H9 (cell line): ENCODE data around the gene EVI5L. TPM values are rescaled to one million over a fixed set of nuclear protein-coding genes. Genes with fewer than 3 reads are reported as not detected.
"Not testable (repeated sequence)": the region's sequence is repeated elsewhere in the genome, so short reads cannot be mapped to it uniquely, and the experiment has no call there.

Source experiments
- DNase-seq: peaks from one replicate; pipeline ENCODE4 v3.0.0-alpha.2; 2017
- H2AFZ ChIP-seq: one replicate; pipeline ENCODE4 v1.6.1; 2013; ENCODE audit warnings: mild to moderate bottlenecking, low read length, control low read depth, moderate library complexity
- H2AK5ac ChIP-seq: 2 replicates; pipeline ENCODE4 v1.6.1; 2013; ENCODE audit warnings: low read length, control low read depth, mixed read lengths; ENCODE audit not compliant: insufficient read length
- H2BK120ac ChIP-seq: one replicate; pipeline ENCODE4 v1.6.1; 2013; ENCODE audit warnings: low read depth, mild to moderate bottlenecking, low read length, control low read depth, inconsistent platforms; ENCODE audit not compliant: poor library complexity, severe bottlenecking
- H2BK12ac ChIP-seq: 2 replicates; pipeline ENCODE4 v1.6.1; 2013; ENCODE audit warnings: low read length, control low read depth, mixed read lengths, low read depth; ENCODE audit not compliant: insufficient read length
- H2BK15ac ChIP-seq: 2 replicates; pipeline ENCODE4 v1.6.1; 2013; ENCODE audit warnings: low read depth, low read length, control low read depth
- H2BK20ac ChIP-seq: one replicate; pipeline ENCODE4 v1.6.1; 2013; ENCODE audit warnings: low read depth, mild to moderate bottlenecking, low read length, control low read depth, inconsistent platforms; ENCODE audit not compliant: poor library complexity, severe bottlenecking
- H2BK5ac ChIP-seq: 2 replicates; pipeline ENCODE4 v1.6.1; 2013; ENCODE audit warnings: low read length, control low read depth, mixed read lengths; ENCODE audit not compliant: insufficient read length
- H3K14ac ChIP-seq: 2 replicates; pipeline ENCODE4 v1.6.1; 2013; ENCODE audit warnings: low read length, control low read depth; ENCODE audit not compliant: insufficient read depth
- H3K18ac ChIP-seq: 2 replicates; pipeline ENCODE4 v1.6.1; 2013; ENCODE audit warnings: low read depth, mild to moderate bottlenecking, mixed read lengths, low read length, control low read depth; ENCODE audit not compliant: insufficient read length
- H3K23ac ChIP-seq: 2 replicates; pipeline ENCODE4 v1.6.1; 2013; ENCODE audit warnings: low read length, control low read depth, mixed read lengths, low read depth; ENCODE audit not compliant: insufficient read length
- H3K23me2 ChIP-seq: 2 replicates; pipeline ENCODE4 v1.6.1; 2013; ENCODE audit warnings: low read depth, mild to moderate bottlenecking, mixed read lengths, low read length, control low read depth; ENCODE audit not compliant: insufficient read length, poor library complexity, severe bottlenecking
- H3K27ac ChIP-seq: 2 replicates; pipeline ENCODE4 v1.5.1; 2013; ENCODE audit warnings: low read length, control low read depth, mixed read lengths, low read depth; ENCODE audit not compliant: insufficient read length
- H3K27me3 ChIP-seq: 2 replicates; pipeline ENCODE4 v1.6.1; 2013; ENCODE audit warnings: low read length, control low read depth, inconsistent platforms; ENCODE audit not compliant: insufficient read depth
- H3K4ac ChIP-seq: 2 replicates; pipeline ENCODE4 v1.6.1; 2013; ENCODE audit warnings: low read depth, mild to moderate bottlenecking, control low read depth, inconsistent platforms, low read length, moderate library complexity
- H3K4me1 ChIP-seq: 2 replicates; pipeline ENCODE4 v1.6.1; 2013; ENCODE audit warnings: low read length, control low read depth, inconsistent platforms; ENCODE audit not compliant: insufficient read depth
- H3K4me2 ChIP-seq: 2 replicates; pipeline ENCODE4 v1.6.1; 2013; ENCODE audit warnings: low read length, control low read depth, mixed read lengths; ENCODE audit not compliant: insufficient read length, insufficient read depth
- H3K56ac ChIP-seq: 2 replicates; pipeline ENCODE4 v1.6.1; 2013; ENCODE audit warnings: low read depth, mild to moderate bottlenecking, mixed read lengths, low read length, control low read depth; ENCODE audit not compliant: insufficient read length
- H3K79me1 ChIP-seq: 2 replicates; pipeline ENCODE4 v1.6.1; 2013; ENCODE audit warnings: low read depth, mild to moderate bottlenecking, moderate library complexity, low read length, control low read depth, inconsistent platforms; ENCODE audit not compliant: insufficient read depth, poor library complexity, severe bottlenecking
- H3K79me2 ChIP-seq: 2 replicates; pipeline ENCODE4 v1.6.1; 2013; ENCODE audit warnings: low read length, control low read depth, inconsistent platforms; ENCODE audit not compliant: insufficient read depth
- H3K9ac ChIP-seq: 2 replicates; pipeline ENCODE4 v1.6.1; 2013; ENCODE audit warnings: low read length, control low read depth, mixed read lengths; ENCODE audit not compliant: insufficient read length; ENCODE audit errors: extremely low read depth
- H3K9me3 ChIP-seq: one replicate; pipeline ENCODE4 v1.6.1; 2013; ENCODE audit warnings: low read depth, low read length, inconsistent platforms; ENCODE audit not compliant: control insufficient read depth
- H3T11ph ChIP-seq: one replicate; pipeline ENCODE4 v1.6.1; 2013; ENCODE audit warnings: mild to moderate bottlenecking, low read length, control low read depth, inconsistent platforms
- H4K20me1 ChIP-seq: one replicate; pipeline ENCODE4 v1.6.1; 2013; ENCODE audit not compliant: control insufficient read depth, insufficient read length, insufficient read depth
- H4K5ac ChIP-seq: 2 replicates; pipeline ENCODE4 v1.6.1; 2013; ENCODE audit warnings: low read depth, mild to moderate bottlenecking, mixed read lengths, low read length, control low read depth; ENCODE audit not compliant: insufficient read length
- H4K8ac ChIP-seq: replicated peaks from 2 replicates; pipeline ENCODE4 v1.6.1; 2013; ENCODE audit warnings: low read length, control low read depth, mixed read lengths, low read depth; ENCODE audit not compliant: insufficient read length
- H4K91ac ChIP-seq: 2 replicates; pipeline ENCODE4 v1.6.1; 2013; ENCODE audit warnings: low read depth, mild to moderate bottlenecking, moderate library complexity, mixed read lengths, low read length, control low read depth; ENCODE audit not compliant: insufficient read length
- H3K27ac Mint-ChIP-seq, 3 experiments: 2 replicates in 2 of 3; 3 replicates in 1 of 3; pipeline ENCODE4 v1.8.0; 2020 to 2021; ENCODE audit warnings: mixed read lengths in 3 of 3, mild to moderate bottlenecking in 1 of 3, moderate library complexity in 1 of 3
- H3K27me3 Mint-ChIP-seq: 2 replicates; pipeline ENCODE4 v1.8.0; 2021; ENCODE audit warnings: low read depth, mild to moderate bottlenecking, moderate library complexity, mixed read lengths
- H3K36me3 Mint-ChIP-seq, 3 experiments: 2 replicates in 2 of 3; 3 replicates in 1 of 3; pipeline ENCODE4 v1.8.0; 2020 to 2021; ENCODE audit warnings: low read depth in 3 of 3, mixed read lengths in 3 of 3; ENCODE audit not compliant: insufficient read depth in 1 of 3
- H3K4me1 Mint-ChIP-seq, 2 experiments: 2 replicates each; pipeline ENCODE4 v1.8.0; 2020; ENCODE audit warnings: mixed read lengths in 2 of 2
- H3K4me3 Mint-ChIP-seq, 2 experiments: 2 replicates in 1 of 2; 3 replicates in 1 of 2; pipeline ENCODE4 v1.8.0; 2020 to 2021; ENCODE audit warnings: mild to moderate bottlenecking in 2 of 2, mixed read lengths in 2 of 2, moderate library complexity in 1 of 2
- H3K9me3 Mint-ChIP-seq, 2 experiments: 2 replicates in 1 of 2; 3 replicates in 1 of 2; pipeline ENCODE4 v1.8.0; 2020; ENCODE audit warnings: mild to moderate bottlenecking in 2 of 2, mixed read lengths in 2 of 2, moderate library complexity in 1 of 2
- CTCF ChIP-seq: fragments of 200-600 bp; sonication (generic); conservative IDR thresholded peaks from 3 replicates; pipeline ENCODE4 v1.8.0; 2021; ENCODE audit warnings: antibody characterized with exemption, mild to moderate bottlenecking
- WGBS: extraction: QIAGEN DNeasy Blood & Tissue Kit; methylation state at CpG from one replicate; pipeline ENCODE4 v1.1.7; 2013; ENCODE audit warnings: missing lambda C conversion rate, low lambda C conversion rate, mixed read lengths; ENCODE audit not compliant: insufficient read length; ENCODE audit errors: extremely low coverage; 5-methylcytosine and 5-hydroxymethylcytosine counted together
- total RNA-seq: library from RNA; stranded (reverse); gene quantifications from 2 replicates; pipeline ENCODE4 v1.2.1, GENCODE V29; 2021

The EVI5L gene
- total RNA-seq, 1 experiment from 2014 or later: 7.1 TPM

GRCh38 chr19:7888826-7889217 is 58.8 kb downstream of the EVI5L start:
- peaks cover 1 to 3% of the 10 kb centered on the region in 2 experiments; a peak in 3 of 5 replicates for H3K9me3 Mint-ChIP-seq
- peaks cover 4 to 11% of the 10 kb centered on the region in 2 experiments for H3K4me1 Mint-ChIP-seq
- no peaks in the 10 kb centered on the region for H3K27me3 ChIP-seq
- no peak overlapping the region for H2BK120ac ChIP-seq
- H2BK5ac ChIP-seq: no peak overlapping the region
- no CpG with 5 or more reads among the region's 8 CpGs for WGBS
- H2AK5ac ChIP-seq: no peak overlapping the region
- H3K23me2 ChIP-seq: peaks cover 3% of the 10 kb centered on the region
- H4K8ac ChIP-seq: no peak overlapping the region
- H3K36me3 Mint-ChIP-seq: no peaks in the 10 kb centered on the region
- H3T11ph ChIP-seq: no peak overlapping the region
- TF ChIP-seq CTCF: no peak
- no peak overlapping the region for H3K27ac ChIP-seq
- no peak overlapping the region for H3K4ac ChIP-seq
- no peak overlapping the region for H4K91ac ChIP-seq
- no peak overlapping the region for H3K27ac Mint-ChIP-seq
- H3K79me2 ChIP-seq: no peaks in the 10 kb centered on the region; the same call in 1 of the 2 replicates
- no peak overlapping the region for H4K5ac ChIP-seq
- no peak overlapping the region for H2AFZ ChIP-seq
- no peaks in the 10 kb centered on the region for H3K79me1 ChIP-seq
- peak overlapping the region; percentile 65 to 80 for H3K4me3 Mint-ChIP-seq
- peaks cover 27% of the 10 kb centered on the region for H3K27me3 Mint-ChIP-seq
- no peaks in the 10 kb centered on the region for H3K9me3 ChIP-seq
- no peak overlapping the region for H2BK12ac ChIP-seq
- no peak overlapping the region for H3K56ac ChIP-seq
- H3K4me1 ChIP-seq: no peaks in the 10 kb centered on the region
- H3K23ac ChIP-seq: no peak overlapping the region
- no peak overlapping the region for H3K18ac ChIP-seq
- no peak overlapping the region for H2BK15ac ChIP-seq
- peak overlapping the region; percentile 82 for H3K4me2 ChIP-seq
- H4K20me1 ChIP-seq: no peaks in the 10 kb centered on the region
- DNase-seq: no peak
- no peak overlapping the region for H2BK20ac ChIP-seq
- H3K9ac ChIP-seq: no peak overlapping the region
- H3K14ac ChIP-seq: no peak overlapping the region

- H4K8ac ChIP-seq, H2BK20ac ChIP-seq, H3K18ac ChIP-seq, H3K9me3 ChIP-seq, H3K79me2 ChIP-seq, H2BK15ac ChIP-seq, H3T11ph ChIP-seq, H4K20me1 ChIP-seq, H3K4me2 ChIP-seq, H3K79me1 ChIP-seq, H3K23ac ChIP-seq, H3K36me3 Mint-ChIP-seq, H3K4ac ChIP-seq, H3K14ac ChIP-seq, H4K91ac ChIP-seq, H2AFZ ChIP-seq, H2BK5ac ChIP-seq, H3K4me3 Mint-ChIP-seq, H3K23me2 ChIP-seq, H2BK120ac ChIP-seq, H3K9ac ChIP-seq, H3K9me3 Mint-ChIP-seq, H3K27ac ChIP-seq, H4K5ac ChIP-seq, H3K56ac ChIP-seq, DNase-seq, H2AK5ac ChIP-seq, H3K27ac Mint-ChIP-seq, H2BK12ac ChIP-seq, H3K27me3 ChIP-seq, H3K4me1 ChIP-seq: not testable (repeated sequence)
- WGBS: no CpG with 5 or more reads among the region's 18 CpGs
- Mint-ChIP-seq H3K27me3 (peaks cover 12% of the 10 kb centered on the region), H3K4me1 (peaks cover 4 to 11% of the 10 kb centered on the region in 2 experiments; a peak in 3 of 4 replicates)
Measured at GRCh38 chr19:7893362-7894101, 63.5 kb downstream of the EVI5L start.
